Stimulated activated CD4-positive, alpha-beta T cell treated with anti-CD3 and anti-CD28 coated beads, Interleukin-4, amount 100 ng/mL, for 48 hours (primary cell): ENCODE data around the gene FAT3.

Experiments
- DNase-seq, 2 donors: peaks; one replicate each; pipeline ENCODE4 v3.0.0-alpha.2; 2020; ENCODE audit warnings: low read depth in 2 of 2

FAT3 gene

DNA sequence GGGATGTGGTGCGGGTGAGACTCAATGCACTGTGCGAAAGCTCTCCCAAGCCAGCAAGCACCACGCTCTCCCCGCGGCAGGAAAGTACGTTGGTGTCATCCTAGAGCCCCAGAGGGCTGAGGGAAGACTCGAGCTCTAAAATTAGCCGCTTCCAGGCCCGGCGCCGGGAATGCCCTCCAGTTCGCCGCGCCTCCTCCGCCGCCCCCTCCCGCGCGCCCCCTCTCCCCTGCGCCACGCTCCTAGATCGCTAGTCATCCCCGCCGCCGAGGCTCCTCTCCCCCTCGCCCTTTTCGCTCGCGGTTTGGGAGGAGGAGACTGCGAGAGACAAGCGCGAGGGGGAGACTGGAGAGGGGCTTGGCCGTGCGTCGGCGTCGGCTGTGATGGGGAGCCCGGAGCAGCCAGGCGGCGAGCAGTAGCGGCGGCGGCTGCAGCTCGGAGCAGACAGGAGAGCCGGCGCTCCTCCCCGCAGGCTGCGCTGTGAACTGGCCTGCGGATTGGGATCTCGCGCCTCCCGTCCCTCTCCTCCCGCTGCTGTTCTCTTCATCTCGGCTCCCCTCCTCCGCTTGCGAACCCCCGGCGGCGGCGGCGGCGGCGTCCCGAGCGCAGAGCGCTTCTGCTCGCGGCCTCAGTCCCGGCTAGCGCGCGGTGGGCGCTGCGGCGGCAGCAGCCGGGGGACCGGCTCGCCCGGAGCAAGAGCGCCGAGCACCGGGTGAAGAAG lies at the start of gene FAT3:
Gene FAT3 (plus strand): TSS at position 412 of the 718 bp plus-strand sequence. CDS start 127,295 bp downstream, outside the sequence.
- no peak for DNase-seq

DNA sequence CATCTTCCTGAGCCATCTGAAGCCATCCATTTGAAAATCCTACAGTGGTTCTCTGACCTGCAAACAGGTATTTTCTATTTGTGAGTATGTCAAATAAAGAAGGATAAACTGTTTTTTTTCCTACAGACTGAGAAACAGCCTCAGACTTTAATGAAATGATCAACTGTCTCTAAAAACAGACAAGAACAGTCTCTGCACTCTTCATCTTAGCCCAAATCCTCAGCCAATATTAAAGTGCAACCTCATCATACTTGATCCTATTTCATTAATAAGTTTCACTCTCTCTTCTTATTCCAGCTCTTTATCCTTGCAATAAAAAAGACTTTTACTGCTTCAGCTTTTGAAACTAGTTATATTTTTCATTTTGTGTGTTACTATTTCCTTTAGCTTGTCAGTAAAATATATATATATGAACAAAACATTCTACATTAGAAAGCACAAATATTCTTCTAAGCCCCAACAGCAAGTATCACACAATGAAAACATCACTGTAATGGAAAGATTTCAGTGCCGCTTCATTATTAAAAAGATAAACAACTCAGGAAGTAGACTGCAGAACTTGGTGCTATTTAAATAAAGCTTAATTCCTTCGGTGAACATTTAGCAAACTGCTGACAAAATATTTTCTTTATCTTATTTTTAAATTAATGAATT lies 45.5 kb upstream of the FAT3 start:
- DNase-seq = no peak

DNA sequence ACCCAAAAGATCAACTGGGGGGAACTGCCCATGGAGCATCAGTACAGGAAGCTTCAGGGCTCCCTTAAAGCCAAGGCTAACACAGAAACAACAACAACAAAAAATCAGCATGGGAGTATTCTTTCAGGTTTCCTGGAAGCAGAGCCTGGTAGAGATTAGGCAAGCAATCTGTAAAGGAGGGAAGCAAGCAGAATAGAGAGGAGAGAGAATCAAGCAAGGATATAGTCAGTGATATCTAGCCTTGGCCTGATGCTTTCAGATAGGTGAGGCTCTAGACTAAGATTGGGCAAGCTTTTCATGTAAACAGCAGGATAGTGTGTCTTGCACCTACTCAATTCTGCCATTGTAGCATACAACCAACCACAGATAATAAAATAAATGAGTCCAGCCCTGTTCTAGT lies 44.4 kb upstream of the FAT3 start:
- DNase-seq = no peak

DNA sequence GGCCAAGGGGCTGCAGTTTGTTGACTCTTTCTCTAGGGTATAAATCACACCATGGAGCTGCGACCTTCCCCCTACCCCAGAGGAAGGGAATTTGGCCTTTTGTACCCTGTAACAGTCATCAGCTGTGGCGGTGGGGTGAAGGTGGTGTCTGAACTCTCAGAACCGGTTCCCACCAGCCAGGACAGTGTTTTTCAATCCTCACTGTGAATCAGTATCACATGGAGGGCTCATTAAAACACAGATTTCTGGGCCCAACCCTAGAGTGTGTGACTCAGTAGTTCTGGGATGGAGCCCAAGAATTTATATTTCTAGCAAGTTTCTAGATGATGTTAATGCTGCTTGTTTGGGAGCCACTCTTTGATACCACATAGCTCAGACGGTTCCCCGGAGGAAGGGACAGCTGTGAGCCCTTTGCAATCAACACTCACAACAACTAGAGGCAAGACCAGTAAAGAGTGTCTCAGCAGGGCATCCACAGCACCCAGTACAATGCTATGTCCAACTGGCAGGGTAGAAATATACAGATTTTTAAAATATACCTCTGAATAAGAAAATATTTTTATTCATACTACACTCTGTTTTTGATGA lies 43.9 kb upstream of the FAT3 start:
- DNase-seq = no peak

DNA sequence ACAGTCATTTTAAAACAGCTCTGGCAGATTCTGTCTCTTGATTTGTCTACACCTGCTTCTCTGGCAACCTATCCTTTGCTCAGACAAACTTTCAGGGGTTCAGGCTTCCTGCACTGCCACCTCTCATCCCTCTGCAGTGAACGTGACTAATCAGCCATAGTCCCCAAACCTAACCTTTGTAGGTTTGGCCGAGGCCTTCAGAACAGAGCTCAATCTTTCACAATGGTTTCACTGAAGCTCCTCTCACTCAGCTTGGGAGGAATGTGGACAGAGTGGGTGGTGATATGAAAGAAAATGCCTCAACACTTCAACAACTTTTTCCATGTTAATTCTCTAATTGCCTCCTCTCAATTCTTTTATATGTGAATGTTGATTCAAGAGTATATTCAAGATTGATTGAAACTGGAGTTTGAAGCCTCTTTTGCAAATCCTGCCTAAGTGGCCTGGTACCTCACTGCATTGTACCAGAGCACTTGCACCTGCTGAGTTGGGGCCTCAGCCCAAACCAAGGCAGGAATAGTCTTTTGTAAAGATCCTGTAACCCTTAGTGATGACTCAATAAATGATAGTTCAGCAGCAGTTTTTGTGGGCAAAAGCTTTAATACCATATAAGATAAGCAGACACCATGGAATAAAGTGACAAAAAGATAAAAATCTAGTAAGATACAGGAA lies 33.9 kb upstream of the FAT3 start:
- DNase-seq = no peak

DNA sequence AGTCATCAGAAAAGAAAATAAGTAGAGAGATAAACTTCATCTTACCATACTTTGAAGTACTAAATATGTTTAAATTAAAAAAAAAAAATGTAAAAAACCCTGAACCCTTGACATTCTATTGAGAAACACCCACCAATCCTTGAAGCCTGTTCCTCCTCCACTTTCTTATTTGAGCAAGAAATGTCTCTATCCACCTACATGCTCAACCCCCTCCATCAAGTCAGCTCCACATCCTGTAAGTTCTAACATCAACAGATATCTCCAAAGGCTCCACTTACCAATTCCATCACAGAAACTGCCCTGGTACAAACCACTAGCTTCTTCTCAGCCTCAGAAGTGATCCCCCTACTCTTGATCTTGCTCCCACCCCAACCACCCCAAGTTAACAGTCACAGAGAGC lies 32.5 kb upstream of the FAT3 start:
- DNase-seq = no peak

DNA sequence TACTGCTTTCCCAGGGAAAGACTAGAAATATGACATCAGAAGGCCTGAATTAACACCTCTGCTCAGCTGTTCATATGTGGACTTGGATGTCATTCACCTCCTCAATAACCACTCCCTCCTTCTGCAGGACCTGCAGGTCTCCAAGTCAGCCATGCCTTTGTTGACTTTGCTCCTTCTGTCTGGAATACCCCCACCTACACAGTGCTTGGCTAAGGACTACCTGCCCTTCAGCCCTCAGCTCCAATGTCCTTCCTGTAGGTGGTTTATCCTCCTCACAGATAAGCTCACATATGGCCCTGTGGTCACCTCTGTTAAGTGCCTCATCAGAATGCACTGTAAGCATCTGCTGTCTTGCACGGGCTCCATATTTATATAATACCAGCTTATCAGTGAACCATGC lies 26.4 kb upstream of the FAT3 start:
- DNase-seq = no peak

DNA sequence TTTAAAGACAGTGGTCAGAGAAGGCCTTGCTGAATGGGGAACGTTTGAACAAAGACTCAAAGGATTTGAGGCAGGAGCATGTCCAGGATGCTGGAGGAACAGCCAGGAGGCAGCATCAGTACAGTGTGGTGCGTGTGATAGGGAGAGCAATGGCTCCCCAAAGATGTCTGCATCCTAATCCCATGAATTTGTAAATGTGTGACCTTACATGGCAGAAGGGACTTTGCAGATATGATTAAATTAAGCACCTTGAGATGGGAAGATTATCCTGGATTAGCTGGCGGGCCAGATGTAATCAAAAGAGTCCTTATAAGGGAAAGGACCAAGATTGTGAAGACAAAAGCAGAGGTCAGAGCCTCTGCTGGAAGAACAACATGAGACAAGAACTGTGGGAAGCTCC lies 24.6 kb upstream of the FAT3 start:
- DNase-seq = no peak

DNA sequence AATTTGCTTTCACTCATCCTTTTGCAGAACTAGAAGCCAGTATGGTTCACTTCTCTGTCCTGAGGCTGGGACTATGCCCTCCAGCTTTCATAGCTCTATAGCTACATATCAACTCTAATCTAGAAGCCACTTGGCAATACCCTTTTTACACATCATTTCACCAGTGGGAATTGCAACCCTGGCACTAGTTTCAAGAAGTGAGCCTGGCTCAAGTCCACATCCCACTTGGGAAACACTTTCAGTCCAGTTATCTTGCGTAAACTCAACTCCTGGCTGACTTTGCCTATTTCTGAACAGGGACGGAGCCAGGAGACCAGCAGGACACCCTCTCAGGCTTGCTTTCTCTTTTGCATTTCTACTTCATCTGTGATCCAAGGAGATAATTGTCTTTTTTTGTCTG lies 19.9 kb upstream of the FAT3 start:
- no peak for DNase-seq

DNA sequence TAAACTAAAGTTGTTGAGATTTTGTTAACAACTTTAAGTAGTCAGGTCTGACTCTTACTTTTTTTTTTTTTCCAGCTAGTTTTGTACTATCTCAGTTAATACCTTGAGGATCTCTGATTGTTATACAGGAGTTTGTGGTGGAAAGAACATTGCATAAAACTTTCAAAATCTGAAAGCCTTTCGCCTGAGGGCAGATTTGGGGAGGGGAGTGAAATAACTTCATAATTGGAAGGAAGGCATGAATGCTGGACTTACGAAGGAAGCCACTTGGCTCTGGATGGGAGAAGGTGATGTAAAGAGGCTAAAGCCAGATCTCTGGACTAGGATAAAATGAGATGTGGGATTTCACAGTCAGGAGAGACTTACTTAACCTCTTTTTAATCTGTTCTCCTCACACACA lies 18.2 kb upstream of the FAT3 start:
- no peak for DNase-seq

DNA sequence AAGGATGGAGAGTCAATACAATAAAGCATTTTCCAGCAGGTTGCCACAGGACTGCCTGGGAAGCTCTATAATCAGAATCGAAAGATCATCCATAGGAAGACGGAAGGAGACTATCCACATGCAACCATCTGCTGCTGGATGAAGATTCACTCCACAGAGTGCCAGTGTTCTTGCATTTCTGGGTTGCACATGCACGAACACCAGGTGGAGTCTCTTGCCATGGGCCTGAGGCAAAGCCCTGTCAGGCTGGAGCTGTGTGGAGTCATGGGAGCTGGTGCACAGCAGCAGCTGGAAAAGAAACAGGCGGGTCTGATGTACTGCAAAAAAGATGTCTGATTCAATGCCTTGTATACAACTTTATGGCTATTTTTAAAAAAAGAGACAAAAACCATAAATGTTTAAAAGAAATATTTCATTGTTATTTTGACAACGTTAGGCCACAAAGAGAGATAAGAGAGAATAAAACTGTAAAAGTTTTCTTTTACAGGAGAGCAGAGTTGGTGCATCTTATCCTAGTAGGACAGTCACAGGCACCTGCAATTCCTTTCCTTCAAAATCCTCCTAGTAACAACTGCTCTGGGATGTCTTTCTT lies 12.9 kb upstream of the FAT3 start:
- no peak for DNase-seq

DNA sequence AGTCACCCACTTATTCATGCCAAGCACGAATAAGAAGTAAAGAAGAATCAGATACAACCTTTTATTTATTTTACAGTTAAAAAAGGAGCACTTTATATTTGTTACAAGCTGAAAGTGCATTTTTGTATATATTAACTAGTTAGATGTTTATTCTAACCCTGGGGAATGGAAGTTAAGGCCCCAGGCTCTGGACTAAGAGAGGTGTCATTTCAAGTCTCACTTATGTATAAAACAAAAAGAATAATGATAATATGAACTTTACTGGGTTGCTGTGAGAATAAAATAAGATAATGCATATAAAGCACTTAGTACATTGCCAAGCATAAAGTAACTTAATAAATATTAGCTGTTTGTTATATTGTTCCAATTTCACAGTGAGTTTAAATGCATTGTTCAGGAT lies 12.1 kb upstream of the FAT3 start:
- DNase-seq = no peak

DNA sequence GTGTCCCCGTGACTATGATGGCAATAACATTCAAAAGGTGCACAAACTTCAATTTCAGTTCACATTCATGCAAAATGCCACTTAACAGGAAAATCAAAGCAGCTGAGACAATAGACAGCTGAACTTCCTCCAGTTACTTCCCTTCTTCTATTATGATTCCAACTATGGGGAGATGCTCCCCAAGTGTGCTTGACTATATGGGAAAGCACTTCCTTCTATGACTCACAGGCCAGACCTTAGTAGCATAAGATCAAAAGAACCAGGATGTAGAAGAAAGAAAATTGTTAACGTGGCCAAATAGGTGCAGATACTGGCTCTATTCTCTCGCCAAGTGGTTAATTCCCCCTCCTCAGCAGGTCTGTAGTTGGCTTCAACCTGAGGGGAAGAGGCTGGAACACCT lies 7.8 kb upstream of the FAT3 start:
- DNase-seq = no peak

DNA sequence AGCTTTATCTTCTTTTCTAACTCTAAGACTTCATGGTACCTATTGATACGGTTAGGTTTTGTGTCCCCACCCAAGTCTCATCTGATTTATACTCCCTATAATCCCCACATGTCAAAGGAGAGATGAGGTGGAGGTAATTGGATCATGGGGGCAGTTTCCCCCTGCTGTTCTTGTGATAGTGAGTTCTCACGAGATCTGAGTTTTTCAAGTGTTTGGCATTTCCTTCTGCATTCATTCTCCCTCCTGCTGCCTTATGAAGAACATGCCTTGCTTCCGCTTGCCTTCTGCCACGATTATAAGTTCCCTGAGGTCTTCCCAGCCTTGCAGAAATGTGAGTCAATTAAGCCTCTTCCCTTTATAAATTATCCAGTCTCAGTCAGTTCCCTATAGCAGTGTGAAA lies 5.1 kb upstream of the FAT3 start:
- DNase-seq = no peak

DNA sequence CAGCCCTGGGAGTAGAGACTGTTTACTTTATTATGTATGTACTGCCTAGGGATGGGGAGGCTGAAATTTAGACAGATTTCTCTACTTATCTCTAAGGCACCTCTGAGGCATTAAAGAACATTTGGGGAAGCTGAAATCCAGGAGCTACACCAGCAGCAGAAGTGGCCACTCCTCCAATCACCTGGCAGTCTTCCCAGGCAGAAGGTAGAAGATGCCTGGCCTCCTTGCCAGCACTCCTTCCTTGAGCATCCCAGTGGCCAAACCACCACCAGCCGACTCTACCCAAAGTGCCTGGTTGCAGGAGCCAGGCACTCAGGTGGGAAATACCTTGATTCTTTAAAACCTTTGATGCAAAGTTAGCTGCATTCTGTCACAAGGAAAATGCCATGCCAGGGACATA lies 1.9 kb upstream of the FAT3 start:
- DNase-seq = no peak

DNA sequence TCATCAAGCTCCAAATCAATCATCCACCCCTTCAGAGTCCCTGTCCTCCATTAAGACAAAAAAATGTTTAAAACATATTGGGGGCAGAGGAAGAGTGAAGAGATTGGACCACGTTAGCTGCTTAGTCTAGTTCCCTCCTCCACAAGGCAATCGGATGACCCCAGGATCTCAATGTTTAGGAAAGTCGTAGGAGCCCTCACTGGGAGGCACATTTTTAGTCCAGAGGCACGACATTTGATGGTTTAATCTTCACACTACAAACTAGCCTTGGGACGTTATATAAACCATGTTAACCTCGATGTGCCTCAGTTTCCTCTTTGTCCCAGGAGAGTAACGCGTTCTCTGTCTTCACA lies 588 bp upstream of the FAT3 start:
- no peak for DNase-seq

DNA sequence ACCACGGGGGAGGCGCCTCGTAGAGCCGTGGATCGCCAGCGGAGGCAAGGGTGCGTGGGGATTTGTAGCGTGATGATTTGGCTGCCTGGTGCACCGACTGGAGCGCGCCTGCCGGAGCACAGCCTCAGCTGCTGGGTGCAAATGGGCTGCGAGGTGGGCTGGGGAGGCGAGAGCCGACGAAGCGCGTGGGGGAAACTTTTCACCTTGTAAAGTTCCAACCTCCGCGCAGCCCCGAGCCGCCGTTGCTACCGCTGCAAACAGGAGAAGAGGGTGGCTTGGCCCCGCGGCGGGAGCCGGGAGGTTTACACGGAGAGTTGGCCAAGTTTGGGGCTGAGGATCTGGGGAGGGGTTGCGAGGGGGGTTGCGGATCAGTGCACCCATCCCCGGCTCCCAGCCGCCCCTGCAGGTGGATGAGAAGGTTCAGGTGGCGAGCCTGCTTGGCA lies 528 bp downstream of the FAT3 start:
- DNase-seq = no peak

DNA sequence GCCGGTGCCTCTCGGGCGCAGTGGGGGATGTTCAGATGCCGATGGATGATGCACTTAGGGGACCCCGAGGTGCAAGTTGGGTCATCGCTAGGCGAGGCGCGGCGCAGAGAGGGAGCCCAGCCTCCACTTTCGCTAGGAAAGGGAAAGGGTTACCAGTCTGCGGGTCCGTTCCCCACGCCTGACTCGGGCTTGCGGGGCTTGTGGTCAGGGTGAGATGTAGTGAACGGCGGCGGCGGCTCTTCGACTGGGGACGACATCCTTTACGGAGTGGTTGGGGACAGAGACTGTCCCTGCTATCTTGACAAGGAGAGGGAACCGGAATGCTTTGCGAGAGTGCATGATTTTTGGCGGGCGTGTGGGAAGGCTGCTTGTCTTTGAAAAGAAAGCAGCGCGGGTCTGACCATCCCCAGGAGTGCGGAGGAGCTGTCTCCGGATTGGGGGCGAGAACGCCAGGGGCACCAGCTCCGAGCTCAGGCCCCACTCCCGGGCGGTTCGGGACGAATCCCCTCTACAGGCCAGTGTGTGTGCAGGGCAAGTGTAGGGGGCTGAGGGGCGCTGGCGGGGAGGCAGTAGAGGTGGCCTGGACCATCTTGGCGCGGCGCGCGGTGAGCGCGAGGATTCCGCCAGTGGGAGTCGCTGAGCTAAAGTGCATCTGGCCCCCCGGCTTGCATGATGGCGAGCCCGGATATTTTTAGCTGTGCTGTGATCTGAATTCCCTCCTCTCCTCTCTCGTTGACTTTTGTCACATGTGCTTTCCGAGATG lies 1.1 kb downstream of the FAT3 start:
- no peak for DNase-seq

DNA sequence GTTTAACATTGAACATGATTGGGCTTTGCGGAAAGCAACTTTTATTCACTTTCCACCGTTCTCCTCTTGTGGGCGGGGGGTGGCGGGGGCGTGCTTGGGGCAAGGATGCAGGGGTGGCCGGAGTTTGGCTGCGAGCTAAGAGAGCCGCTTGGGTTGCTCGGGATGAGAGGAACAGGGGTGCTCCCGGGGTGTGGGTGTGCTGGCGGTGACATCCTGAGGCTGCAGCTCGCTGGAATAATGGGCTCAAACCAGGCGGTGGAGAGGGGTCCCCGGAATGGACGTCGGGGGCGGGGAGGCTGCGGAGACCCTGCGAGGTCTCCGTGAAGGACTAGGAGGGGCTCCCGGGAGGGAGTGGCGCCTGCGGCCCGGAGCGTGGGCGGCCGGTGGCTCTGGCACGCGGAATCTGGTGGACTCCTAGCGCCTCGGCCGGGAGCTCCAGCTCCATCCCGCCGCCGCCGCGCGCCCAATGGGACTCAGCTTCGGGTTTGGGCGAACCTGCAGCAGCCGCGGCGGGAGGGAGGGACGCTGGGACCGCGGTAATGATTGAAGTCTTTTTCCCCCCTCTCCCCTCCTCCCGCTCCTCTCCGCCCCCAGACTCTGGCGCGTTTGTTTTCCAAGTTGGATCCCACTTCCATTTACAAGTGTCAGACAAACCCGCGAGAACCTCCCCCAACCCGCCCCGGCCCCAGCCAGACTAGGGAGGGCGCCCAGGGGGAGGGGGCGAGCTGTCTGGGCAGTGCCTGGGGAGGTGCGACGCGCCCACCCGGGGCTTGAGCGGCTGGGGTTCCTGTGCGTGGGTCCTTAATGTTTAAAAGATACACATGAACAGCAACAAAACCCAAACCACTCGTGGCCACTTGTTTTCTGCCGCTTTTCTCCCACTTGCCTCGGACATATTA lies 2.0 kb downstream of the FAT3 start:
- DNase-seq = no peak

DNA sequence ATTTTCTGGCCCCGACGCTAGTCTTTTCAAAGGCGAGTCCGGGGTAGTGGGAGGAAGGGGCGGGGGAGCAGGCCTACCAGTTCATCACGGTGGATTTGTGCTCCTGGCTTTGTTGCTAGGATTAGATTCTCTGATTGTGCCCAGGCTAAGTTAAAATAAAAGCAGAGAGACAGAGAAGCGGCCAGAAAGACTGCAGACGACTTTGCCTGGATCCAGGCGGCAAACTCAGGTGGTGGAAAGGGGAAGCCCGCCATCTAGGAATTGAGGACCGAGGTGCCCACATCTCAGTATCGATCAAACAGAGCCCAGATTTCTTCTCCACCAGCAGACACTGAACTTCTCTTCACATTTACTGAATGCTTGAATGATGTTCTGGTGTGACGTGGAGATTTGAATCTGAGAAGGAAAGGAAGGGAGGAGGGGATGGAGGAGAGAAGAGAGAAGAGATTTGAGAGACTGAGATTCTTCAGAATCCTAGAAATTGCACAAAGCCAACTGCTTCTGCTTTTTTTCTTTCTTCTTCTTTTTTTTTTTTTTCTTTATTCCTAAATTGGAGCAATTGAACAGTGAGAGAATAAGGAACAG lies 2.7 kb downstream of the FAT3 start:
- no peak for DNase-seq
